NCI-H1092 (cell line): ENCODE results near the gene NALCN.
"Not testable (repeated sequence)": the region's sequence is repeated elsewhere in the genome, so short reads cannot be mapped to it uniquely, and the experiment has no call there.

Experiments
- DNase-seq: peaks from one replicate; lab custom pipeline; 2025; lab: John Stamatoyannopoulos, UW

The NALCN gene

GRCh38 chr13:101341464-101341863 lies 74.8 kb downstream of the NALCN start:
- DNase-seq: no peak

- no peak for DNase-seq
These were observed 77.1 kb downstream of the NALCN start for GRCh38 chr13:101339202-101339601.

GRCh38 chr13:101332583-101332982 lies 83.7 kb downstream of the NALCN start:
- DNase-seq: no peak

GRCh38 chr13:101331731-101332130 lies 84.6 kb downstream of the NALCN start:
- DNase-seq: no peak

- no peak for DNase-seq
These were observed 88.4 kb downstream of the NALCN start for GRCh38 chr13:101327871-101328270.

- no peak for DNase-seq
These were observed 89.6 kb downstream of the NALCN start for GRCh38 chr13:101326710-101327109.

GRCh38 chr13:101325423-101325822 lies 90.9 kb downstream of the NALCN start:
- DNase-seq: peak; percentile 79

- no peak for DNase-seq
These were observed 92.7 kb downstream of the NALCN start for GRCh38 chr13:101323601-101324000.

GRCh38 chr13:101317986-101318523 lies 98.3 kb downstream of the NALCN start:
- DNase-seq: no peak

- DNase-seq: not testable (repeated sequence)
These were observed 102.8 kb downstream of the NALCN start for GRCh38 chr13:101313479-101313878.

GRCh38 chr13:101309014-101309619 lies 107.2 kb downstream of the NALCN start:
- no peak for DNase-seq

- DNase-seq: no peak
These were observed 107.9 kb downstream of the NALCN start for GRCh38 chr13:101308247-101309013.

- DNase-seq: no peak
These were observed 109.1 kb downstream of the NALCN start for GRCh38 chr13:101307181-101307701.

GRCh38 chr13:101306773-101307172 lies 109.5 kb downstream of the NALCN start:
- DNase-seq: no peak

GRCh38 chr13:101305981-101306411 lies 110.3 kb downstream of the NALCN start:
- DNase-seq: no peak

- DNase-seq: peak; percentile 80
These were observed 112.8 kb downstream of the NALCN start for GRCh38 chr13:101303521-101303920.

- no peak for DNase-seq
These were observed 115.3 kb downstream of the NALCN start for GRCh38 chr13:101301053-101301452.

GRCh38 chr13:101300531-101300930 lies 115.8 kb downstream of the NALCN start:
- no peak for DNase-seq

GRCh38 chr13:101298517-101298916 lies 117.8 kb downstream of the NALCN start:
- DNase-seq: no peak

GRCh38 chr13:101297794-101298193 lies 118.5 kb downstream of the NALCN start:
- DNase-seq: no peak

- DNase-seq: no peak
These were observed 123.6 kb downstream of the NALCN start for GRCh38 chr13:101292711-101293110.

GRCh38 chr13:101291646-101292515 lies 124.4 kb downstream of the NALCN start:
- DNase-seq: no peak
